AG04449 (cell line): ENCODE data around the gene EYS.

Experiments
- CTCF ChIA-PET: fragments of 350-600 bp; formaldehyde crosslinking; extraction: SDS; loops from one replicate; lab custom pipeline; 2021; ENCODE audit warnings: antibody characterized with exemption; lab: Yijun Ruan, JAX
- POLR2A ChIA-PET: fragments of 400-600, 350-600 bp; formaldehyde crosslinking; extraction: SDS; loops from one replicate; lab custom pipeline; 2020; ENCODE audit warnings: antibody characterized with exemption, inconsistent platforms; lab: Yijun Ruan, JAX
- DNase-seq: peaks from one replicate; pipeline ENCODE4 v3.0.0-alpha.2; 2010; ENCODE audit warnings: low read depth, low spot score
- H3K4me3 ChIP-seq: 2 replicates; pipeline ENCODE4 v1.5.1; 2011; ENCODE audit warnings: low read depth, mild to moderate bottlenecking, control low read depth, low read length
- TF ChIP-seq, protein P1 (sequence below): IDR thresholded peaks from one replicate; pipeline ENCODE4 v1.5.1; 2011; ENCODE audit warnings: mild to moderate bottlenecking, moderate library complexity, low read length, control low read depth, inconsistent platforms; ENCODE audit not compliant: insufficient read depth; ENCODE audit errors: missing control alignments

The EYS gene

DNA sequence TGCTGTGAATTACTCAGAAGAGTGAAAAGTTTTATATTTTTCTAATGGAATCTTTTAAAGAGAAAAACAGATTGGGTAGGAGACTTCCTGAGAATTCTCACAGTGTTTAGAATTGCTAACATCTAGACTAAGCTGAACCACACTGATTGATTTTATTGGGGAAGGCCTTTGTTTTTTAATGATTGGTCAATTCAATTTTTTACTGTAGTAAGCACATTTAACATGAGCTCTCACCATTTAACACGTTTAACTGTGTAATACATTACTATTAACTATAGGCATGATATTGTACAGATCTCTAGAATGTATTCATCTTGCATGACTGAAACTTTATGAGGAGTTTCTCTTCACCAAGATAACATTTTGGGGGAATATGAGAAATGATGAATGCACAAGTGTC is 1084.1 kb downstream of the EYS start:
- ChIA-PET POLR2A (no interaction called here), CTCF (no interaction called here)
- TF ChIP-seq, protein P1, sequence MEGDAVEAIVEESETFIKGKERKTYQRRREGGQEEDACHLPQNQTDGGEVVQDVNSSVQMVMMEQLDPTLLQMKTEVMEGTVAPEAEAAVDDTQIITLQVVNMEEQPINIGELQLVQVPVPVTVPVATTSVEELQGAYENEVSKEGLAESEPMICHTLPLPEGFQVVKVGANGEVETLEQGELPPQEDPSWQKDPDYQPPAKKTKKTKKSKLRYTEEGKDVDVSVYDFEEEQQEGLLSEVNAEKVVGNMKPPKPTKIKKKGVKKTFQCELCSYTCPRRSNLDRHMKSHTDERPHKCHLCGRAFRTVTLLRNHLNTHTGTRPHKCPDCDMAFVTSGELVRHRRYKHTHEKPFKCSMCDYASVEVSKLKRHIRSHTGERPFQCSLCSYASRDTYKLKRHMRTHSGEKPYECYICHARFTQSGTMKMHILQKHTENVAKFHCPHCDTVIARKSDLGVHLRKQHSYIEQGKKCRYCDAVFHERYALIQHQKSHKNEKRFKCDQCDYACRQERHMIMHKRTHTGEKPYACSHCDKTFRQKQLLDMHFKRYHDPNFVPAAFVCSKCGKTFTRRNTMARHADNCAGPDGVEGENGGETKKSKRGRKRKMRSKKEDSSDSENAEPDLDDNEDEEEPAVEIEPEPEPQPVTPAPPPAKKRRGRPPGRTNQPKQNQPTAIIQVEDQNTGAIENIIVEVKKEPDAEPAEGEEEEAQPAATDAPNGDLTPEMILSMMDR: no peak
- no peak overlapping the region for H3K4me3 ChIP-seq
- DNase-seq: no peak

DNA sequence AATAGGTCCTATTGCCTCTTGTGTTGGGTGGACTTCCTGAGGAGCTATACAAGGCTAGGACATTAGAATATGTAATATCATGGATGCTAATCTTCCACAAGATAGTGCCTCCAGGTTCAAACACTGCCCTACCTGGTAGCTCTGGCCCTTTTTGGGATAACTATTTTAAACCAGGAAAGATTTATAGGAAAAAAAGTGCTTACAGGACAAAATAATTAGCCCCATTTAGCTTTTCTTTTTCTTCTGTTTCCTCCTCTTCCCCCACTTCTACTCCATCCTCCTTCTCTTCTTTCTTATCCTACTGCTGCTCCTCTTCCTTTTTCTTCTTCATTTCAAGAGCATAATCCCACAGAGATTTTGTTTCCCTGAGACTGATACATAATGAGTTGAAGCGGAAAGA is 1104.0 kb downstream of the EYS start:
- CTCF ChIA-PET: no interaction called here
- TF ChIP-seq, protein P1: no peak
- H3K4me3 ChIP-seq: no peak overlapping the region
- POLR2A ChIA-PET: no interaction called here
- no peak for DNase-seq

DNA sequence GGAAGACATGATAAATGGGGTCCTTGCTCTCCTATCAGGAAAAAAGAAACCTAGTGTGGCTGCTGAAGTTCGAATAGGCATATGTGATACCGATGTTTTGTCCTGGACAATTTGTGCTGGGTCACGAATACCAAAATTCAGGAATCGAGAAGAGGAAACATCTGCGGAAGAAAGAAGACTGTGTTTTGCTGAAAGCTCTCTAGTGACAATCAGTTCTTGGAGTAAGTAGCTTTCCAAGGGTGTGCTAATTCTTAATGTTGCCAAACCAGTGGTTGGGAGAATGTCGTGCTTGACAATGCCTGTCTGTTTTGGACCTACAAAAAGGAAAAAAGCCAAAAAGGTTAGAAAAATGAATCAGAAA is 1115.4 kb downstream of the EYS start:
- H3K4me3 ChIP-seq: no peak overlapping the region
- TF ChIP-seq, protein P1: no peak
- no peak for DNase-seq
- CTCF ChIA-PET: no interaction called here
- POLR2A ChIA-PET: no interaction called here

DNA sequence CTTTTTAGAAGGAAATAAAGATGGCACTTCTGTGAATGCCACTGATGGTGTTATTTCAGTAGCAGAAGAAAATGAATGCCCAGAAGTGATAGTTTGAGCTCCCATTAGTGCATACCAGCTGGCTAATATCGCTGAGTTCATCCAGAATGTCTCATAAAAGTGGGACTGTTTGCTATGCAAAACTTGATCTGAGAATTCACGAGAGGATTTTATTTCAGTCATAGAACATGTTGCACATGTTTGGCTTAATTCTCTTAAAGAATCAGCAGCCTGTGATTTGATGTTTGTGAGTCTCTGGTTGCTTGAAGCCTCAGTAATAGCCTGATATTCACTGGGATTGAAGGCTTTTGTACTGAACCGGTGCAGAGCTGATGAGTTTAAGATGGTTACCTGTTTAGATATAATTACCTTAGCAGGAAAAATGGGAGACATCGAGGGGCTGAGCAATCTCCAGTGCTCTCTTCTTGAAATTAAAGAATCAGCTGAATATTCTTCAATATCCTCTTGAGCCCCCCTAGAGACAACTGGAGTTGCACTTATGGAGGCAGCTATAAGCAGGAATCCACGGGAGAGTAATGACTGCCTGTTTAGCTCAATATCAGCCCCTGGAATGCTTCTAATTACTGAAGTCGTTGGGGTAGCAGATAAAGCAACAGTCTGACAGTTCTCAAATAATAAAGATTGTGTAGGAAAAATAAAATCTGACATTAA is 1115.9 kb downstream of the EYS start:
- H3K4me3 ChIP-seq: no peak overlapping the region
- DNase-seq: no peak
- ChIA-PET POLR2A (no interaction called here), CTCF (no interaction called here)
- TF ChIP-seq, protein P1: no peak

DNA sequence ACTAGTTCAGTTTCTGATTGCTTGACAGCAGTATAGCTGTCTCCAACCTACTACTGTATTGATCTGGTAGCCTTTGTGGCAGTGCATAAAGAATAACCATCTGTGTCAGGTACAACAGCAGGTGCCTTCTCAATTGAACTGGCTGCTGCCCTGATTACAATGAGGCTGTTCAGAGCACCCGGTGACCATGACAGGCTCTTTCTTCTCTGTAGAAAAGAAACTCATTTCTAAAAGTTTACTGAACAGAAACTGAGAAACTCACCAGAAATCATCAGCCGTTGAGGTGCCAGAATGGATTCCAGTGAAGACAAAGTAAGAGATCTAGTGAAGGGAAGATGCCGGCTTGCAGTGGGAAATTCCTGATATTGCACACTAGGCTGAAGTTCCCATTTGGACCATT is 1117.1 kb downstream of the EYS start:
- H3K4me3 ChIP-seq: no peak overlapping the region
- TF ChIP-seq, protein P1: no peak
- ChIA-PET POLR2A (no interaction called here), CTCF (no interaction called here)
- DNase-seq: no peak

DNA sequence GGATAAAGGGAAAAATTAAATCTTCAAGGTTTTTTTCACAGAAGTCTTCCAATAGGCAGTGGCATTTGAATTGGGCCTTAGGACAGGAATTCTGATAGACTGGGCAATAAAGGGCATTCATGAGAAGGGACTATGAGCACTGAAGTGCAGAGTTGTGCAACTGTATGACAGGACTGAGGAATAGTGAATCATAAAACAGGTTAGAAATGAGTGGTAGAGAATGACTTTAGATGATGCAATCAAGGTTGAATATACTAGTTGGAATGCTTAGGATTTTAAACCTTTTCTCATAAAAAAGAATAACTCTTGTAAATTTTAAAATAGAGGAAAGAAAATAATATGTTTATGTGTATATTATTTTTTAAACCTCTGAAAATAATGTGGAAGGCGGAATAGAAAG is 1126.7 kb downstream of the EYS start:
- no peak for DNase-seq
- POLR2A ChIA-PET: no interaction called here
- TF ChIP-seq, protein P1: no peak
- no peak overlapping the region for H3K4me3 ChIP-seq
- CTCF ChIA-PET: no interaction called here
